ENCODE measurements around the gene NEURL3.
"Not testable (repeated sequence)": the region's sequence is repeated elsewhere in the genome, so short reads cannot be mapped to it uniquely, and the experiment has no call there.

Gene NEURL3

DNA sequence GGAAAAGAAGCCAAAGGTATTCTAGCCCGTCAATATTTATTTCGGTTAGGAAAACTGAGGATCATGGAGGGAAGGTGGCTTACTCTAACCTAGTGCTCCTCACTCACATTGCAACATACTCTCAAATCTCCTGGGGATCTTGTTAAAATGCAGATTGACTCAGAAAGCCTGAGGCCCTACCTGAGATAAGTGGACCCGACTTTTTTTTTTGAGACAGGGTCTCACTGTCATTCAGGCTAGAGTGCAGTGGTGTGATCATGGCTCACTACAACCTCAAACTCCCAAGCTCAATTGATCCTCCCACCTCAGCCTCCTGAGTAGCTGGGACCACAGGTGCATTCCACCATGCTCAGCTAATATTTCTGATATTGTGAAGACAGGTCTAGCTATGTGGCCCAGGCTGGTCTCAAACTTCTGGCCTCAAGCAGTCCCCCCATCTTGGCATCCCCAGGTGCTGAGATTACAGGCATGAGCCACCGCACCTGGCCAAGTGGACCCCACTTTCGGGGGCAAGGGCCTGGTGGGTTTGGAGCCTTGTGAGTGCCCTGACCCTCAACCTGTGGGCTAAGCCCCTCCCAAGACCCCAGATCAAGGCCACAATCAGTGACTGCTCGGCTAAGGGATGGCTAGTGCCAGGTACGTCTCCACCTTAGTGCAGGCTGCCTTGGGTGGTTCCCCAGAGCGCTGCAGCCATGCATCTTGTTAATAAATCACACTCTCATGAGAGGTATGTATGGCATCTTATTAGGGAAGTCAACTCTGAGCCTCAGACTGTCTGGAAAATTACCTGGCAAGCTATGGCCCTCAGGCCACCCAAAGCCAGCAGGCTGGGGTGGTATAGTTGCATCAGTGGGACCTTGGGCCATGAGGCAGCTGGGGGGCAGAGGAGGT, 1.1 kb upstream of the NEURL3 start:
- DNase-seq: no peak

DNA sequence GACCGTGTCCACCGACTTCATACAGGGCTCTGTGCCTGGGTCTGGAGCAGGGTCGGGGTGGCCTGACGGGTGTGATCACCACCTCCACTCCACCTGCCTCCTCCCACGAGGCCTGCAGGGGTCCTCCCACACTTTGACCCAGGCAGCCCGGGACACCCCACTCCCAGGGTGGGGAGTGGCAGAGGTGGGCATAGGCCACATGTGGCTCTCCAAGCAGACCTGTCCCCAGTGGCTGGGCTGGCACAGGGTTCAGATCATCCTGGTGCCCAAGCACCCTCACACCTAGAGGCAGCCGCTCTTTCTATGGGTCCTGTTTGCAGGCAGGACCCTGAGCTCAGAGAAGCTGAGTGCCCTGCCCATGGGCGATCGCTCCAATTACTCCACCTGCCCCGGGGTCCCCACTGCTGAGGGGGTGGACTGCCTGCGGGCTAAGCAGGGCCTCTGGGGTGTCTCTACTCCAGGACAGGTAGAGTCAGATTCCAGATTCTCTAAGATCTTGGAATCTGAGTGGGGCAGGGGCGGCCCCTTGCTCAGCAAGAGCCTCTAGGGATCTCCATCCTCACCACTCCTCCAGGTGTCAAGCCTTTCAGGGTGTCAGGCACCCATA, 1.4 kb downstream of the NEURL3 start:
- DNase-seq: no peak

DNA sequence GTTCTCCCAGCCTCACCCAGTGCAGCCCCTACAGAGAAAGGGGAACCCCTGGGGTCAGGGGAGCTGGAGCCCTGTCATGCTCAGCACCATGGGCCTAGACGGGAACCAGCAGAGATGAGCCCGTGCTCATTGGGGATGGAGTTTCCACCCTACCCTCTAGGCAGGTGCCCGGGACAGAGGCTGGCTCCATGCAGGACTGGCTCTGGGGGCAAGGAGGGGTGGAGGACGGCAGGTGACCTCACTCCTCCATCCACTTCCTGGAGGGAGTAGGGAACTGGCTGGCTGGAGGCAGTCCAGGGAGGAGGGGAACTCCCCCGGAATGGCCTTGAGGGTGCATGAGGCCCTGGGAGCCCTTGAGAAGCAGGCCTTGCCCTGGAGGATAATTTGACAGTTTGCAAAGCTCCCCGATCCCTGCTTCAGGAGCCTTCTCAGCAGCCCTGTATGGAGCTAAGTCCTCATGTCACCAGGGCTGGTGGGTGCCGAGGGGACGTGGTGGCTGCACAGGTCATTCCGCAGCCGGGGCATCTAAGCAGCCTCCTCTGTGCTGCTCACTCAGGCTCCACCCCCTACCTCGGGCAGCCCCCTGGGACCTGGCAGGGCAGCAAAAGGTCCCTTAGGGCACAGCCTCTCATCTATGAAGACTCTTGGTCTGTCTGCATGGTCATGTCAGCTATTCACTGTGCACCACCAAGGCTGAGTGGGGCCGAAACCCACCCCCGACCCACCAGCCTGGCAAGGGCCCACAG, 2.1 kb downstream of the NEURL3 start:
- no peak for DNase-seq

DNA sequence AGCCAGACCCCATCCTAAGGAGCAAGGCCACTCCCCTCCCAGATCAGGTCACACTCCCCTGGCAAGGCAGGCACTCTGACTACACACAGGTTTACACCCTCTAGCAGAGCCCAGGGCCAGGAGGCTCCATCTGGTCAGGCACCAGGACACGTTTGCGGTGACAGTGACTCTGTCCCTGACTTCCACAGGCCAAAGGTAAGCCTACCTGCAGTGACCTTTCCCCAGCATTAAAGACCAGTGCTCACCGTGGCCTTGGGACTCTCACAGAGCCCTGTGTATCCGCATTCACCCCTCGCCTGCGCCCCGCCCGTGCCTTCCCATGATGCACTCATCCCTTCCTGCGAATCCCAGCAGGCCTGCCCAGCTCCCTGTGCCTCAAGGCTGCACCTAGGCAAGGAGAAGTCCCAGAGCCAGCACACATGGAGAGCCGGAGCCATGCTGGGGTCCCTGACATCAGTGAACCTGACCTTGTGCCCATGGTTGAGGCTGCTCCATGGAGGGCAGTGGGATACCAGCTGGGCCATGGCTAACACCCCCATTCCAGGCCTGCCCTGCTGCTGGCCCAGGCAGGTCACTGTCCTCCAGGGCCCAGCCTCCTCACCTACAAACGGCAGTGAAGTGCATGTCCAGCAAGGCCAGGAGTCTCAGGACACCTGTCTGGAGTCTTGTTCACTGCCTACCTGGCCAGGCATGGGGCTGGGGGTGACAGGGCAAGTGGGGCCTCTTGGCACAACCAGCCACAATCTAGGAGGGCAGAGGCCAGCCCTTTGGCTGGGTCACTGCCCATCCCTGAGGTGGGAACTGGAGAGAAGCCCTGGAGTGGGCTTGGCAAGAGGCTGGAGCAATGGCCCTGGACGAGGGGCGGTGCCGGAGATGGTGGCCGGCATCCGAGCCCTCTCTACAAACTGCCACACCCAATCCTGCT, 3.0 kb downstream of the NEURL3 start:
- no peak for DNase-seq

DNA sequence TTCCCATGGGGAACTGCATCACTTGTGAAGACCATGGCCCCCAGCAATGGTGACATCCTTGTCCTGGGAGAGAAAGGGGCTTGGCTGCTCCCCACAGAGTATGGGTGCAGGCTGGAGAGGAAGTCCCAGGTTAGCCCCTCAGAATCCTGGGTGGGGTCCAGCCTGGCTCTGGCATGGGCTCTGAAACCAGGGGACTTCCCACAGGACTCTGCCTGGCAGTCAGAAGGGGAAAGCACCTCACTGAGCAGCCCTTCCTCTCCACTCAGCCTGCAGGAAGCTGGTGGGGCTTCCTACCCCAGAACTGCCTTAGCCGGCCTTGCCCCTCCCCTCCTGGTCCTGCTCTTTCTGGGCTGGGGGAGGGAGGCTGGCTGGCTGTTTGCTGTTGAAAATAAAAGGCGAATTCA, 3.7 kb downstream of the NEURL3 start:
- no peak for DNase-seq

DNA sequence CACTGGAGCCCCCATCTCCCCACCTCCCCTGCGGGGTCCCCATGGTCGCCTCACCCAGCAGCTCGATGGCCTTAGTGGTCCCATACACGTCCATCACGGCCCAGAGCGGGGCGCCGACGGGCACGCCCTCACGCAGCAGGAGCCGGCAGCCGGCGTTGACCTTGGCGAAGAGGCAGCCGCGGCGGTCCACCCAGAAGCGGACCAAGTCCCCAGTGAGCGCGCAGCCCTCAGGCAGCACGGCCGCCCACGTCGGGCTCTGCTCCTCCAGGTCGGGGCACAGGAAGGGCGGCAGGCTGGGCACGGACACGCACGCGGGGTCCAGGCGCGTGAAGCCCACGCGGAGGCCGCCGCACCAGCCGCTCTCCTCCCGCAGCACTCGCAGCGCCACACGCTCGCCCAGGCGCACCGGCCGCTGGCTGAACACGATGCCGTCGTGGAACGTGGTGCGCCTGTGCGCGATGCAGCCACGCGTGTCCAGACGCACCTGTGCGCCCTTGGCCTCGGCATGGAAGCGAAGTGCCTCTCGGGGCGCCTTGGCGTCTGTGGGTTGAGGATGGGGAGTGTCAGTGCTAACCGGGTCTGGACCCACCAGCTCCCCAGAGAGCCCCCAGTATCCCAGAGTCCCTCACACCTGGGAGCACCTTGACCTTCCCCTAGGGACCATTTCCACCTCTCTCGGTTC, 4.6 kb downstream of the NEURL3 start:
- DNase-seq: no peak

DNA sequence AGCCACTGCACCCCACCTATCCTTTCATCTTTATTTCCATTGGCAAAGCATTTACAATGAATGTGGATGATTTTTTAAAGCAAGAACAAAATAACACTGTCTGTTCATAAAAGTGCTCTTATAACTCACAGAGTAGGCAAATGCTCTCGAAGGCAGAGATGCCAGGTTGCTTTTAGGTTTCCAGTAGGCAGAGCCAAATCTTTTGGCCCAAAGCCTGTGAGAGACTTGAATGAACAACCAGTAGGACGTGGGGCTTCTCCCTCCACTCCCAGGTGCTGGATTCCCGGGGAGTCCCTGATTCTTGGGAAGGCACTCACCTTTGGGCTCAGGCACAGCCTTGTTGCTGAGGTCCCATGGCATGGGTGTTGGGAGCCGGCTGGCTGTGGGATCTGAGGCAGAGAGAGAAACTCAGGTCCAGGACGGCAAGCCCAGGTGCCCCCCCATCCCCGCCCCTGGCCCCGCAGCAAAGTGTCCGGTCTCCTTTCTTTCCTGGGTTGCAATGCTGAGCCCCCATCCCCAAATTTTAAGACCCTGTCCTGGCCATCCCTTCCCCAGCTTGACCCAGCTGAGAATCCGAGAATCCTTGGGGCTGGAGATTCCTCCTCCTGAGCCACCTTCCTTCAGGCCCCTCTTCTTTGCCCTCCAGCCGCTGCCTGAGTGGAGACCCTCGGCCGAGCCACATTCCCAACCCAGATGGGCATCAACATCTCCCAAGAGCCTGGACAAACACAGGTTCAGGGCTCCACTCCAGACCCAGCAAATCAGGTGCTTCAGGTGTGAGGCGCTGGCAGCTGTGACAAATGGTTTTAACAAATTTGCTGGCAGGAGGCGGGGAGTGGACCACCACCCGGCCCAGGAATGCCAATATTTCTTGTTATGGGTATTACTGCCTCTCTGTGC, 5.8 kb downstream of the NEURL3 start:
- no peak for DNase-seq

DNA sequence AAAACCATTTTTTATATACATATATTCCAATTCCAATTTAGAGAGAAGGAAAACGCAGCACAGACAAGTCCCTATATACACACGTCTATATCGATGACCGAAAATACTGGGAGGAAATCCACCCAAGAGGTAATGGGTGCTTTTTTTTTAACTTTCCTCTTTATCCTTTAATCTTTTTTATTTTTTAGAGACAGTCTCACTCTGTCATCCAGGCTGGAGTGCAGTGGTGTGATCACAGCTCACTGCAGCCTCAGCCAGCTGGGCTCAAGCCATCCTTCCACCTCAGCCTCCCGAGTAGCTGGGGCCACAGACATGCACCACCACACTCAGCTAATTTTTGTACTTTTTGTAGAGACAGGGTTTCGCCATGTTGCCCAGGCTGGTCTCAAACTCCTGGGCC, 6.5 kb downstream of the NEURL3 start:
- DNase-seq: not testable (repeated sequence)

DNA sequence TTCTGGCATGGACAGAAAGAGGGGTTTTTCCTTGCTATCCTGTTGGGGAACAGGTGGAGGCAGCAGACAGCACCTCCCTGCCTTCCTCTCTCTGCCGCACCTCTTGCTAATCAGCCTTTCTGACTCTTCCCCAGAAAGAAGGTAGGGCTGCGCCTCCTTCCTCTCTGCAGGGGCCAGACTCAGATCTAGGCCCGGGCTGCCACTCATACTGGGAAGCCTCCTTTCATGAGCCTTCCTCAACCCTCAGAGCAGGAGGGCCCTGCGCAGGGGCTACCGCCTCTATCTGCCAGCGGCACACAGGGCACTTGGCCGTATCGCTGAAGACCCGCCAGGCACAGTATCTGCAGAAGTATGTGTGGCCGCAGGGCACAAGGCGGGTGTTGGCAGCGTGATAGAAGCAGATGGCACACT, 7.1 kb downstream of the NEURL3 start:
- DNase-seq: no peak

DNA sequence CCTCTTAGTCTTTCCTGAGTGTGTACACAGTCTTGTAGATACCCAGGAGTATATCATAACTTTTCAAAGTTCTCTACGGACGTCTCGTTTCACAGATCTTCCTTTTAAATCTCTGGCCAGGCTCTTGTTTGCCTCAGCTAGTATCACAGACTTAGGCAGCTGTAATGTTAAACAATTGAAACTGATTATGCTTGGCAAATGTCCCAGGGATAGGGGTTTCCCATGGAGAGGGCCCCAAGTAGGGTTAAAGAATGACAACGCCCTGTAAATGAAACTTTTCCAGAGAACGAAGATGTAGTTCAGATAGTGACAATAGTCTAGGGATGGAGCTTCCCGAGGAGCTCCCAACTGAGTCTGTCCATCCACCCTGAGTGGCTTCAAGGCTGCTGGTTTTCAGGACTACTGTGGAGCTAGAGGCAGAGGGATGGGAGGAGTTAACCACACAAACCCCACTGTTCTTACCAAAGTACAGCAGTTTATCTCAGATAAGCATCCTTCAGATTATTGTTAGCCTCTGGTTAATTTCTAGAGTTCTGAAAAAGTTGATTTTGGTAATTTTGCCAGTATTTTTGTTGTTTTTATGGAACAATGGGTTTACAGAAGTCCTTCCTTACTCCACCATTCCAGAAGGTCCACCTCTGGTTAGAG, 9.1 kb downstream of the NEURL3 start:
- no peak for DNase-seq

DNA sequence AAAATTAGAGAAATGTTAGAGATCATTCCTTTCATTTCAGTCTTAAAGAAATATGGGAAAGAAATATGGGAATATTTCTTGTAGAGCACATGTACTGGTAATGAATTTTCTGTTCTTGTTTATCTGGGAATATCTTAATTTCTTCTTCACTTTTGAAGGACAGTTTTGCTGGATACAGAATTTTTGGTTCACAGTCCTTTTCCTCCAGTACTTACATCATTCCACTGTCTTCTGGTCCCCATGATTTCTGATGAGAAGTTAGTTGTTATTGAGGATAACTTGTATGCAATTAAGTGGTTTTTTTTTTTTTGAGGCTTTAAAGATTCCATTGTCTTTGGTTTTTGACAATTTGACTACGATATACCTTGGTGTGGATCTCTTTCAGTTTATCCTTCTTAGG, 11.0 kb downstream of the NEURL3 start:
- DNase-seq: no peak

DNA sequence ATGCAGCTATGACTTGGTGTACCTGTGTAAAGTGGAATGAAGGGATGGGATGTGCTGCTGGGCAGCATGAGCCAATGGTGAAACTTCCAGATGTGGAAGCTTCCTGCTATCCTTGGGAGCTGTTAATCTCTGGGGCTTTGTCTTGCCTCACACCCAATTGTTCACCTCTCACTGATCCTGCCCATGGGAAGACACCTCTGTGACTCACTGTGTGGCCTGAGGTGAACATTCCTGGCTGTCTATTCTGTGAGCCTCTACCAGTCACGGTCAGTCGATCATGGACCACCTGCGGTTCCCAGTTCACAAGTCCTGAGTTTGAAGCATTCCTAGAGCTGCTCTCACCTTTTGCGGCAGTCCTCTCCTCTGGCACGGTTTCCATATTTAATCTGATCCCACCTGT, 12.1 kb downstream of the NEURL3 start:
- DNase-seq: no peak

DNA sequence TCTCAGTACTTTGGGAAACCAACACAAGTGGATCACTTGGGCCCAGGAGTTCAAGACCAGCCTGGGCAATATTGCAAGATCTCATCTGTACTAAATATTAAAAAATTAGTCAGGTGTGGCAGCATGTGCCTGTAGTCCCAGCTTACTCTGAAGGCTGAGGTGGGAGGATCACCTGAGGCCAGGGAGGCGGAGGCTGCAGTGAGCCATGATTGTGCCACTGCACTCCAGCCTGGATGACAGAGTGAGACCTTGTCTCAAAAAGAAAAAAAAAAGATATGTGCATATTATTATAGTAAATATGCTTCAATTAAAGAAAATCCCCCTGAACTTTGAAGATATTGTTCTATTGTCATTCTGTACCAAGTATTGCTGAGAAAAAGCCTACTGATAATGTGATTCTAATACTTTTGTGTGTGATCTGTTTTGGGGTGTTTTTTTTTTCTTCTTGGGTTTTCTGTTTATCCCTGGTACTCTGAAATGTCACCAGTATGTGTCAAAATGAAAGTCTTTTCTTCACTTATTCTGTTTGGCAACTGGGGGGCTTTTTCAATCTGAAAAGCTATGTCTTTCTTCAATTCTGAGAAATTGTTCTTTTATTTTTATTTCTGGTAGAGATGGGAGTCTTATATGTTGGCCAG, 13.2 kb downstream of the NEURL3 start:
- DNase-seq: no peak

DNA sequence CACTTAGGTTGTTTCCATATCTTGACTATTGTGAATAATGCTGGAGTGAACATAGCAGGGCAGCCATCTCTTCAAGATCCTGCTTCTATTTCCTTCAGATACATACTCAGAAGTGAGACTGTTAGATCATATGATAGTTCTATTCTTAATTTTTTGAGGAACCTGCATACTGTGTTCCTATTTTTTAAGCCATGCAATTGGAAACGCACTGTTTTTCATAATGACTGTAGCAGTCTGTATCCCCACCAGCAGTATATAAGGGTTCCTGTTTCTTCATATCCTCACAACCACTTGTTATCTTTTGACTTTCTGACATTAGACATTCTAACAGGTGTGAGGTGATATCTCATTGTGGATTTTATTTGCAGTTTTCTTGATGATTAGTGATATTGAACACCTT, 15.5 kb downstream of the NEURL3 start:
- DNase-seq: no peak

DNA sequence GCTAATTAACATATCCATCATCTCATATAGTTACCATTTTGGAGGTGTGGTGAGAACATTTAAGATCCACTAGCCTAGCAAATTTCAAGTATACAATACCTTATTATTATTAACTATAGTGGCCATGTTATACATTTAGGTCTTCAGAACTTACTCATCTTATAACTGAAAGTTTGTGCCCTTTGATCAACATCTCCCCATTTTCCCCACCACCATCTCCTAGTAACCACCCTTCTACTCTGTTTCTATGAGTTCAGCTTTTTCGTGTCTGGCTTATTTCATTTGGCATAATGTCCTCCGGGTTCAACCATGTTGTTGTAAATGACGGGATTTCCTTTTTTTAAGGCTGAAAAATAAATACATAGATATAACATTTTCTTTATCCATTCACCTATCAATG, 15.9 kb downstream of the NEURL3 start:
- DNase-seq: no peak

DNA sequence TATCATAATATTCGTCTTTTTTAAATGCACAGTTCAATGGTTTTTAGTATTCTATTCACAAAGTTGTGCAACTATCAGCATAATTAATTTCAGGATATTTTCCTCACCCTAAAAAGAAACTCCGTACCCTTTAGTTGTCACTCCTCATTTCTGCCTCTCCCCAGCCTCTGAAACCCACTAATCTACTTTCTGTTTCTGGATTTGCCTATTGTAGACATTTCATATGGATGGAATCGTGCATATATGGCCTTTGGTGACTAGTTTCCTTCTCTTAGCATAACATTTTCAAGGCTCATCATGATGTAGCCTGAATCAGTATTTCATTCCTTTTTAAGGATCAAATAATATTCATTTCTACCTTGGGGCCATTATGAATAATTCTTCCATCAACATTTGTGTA, 18.5 kb downstream of the NEURL3 start:
- no peak for DNase-seq

DNA sequence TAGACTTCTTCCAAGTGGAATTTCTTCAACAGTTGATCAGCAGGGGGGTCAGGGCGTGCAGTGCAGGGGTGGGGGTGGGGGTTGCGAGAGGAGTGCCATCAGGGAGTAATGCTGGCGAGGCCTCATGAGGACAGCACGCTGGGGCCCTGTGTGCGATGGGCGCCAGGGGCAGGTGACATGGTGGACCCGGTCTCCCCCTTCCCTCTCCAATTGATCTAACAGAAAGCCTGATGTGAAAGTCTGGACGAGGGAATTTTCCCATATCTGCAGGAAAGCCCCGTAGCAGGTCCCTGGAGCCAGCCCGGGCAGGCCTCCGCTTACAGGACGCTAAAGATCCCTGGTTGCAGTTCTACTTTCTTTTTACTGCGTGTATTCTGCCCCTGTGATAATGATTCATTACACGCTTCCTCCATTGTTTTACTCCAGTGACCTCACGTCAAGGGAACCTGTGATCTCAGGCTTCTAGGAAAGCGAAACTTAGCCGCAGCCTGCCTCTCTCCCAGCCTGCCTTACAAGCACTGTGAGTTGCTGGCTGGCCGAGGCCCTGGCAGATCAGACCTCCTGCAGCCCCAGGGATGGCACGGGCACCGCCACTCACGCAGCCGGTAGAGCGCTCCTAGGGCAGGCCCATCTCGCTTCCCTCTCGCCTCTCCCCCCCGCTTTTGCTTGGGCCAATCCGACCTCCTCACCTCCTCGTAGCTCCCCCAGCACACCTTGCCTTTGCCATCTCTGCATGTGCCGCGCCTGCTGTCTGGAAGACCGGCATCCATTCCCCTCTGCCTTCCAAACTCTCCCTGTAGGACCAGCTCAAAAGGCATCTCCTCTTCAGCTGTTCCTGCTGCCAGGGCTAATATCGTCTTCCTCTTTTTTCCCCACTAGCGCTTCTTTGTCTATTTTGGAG, 19.2 kb downstream of the NEURL3 start:
- peak; percentile 70 to 93 for DNase-seq

DNA sequence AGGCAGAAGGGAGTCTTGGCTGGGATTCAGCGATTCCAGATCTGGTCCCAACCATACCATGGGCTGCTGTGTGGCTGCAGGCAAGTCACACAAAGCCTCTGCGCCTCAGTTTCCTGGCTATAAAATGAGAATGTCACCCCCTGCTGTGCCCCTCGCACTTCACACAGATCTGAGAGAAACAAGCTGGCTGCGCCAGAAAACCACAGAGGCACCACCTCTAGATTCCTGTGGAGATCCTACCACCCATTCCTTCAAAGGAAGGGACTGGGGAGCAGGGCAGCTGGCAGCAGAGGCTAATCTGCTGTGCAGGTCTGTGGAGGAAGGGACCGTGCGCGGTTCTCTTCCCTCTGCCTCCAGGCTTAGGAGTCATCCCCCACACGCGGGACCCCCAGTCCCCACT, 19.8 kb downstream of the NEURL3 start:
- DNase-seq: no peak

DNA sequence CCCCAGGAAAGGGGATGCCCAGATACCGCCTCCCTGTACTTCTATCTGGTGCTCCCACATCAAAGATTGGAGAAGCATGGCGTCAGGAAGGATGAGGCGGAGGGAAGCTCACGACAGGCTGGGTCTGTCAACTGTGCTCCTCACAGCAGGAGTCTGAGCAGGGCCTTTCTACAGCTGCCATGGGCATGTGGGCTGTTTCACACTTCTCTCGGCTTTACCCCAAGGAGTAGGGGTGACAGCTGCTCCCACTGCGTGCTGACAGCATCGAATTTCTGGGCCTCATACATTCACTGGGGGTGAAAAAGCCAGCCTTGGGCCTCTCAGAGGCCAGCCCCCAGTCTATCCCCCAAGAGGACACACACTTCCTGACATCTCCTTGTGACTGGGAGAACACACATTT, 21.1 kb downstream of the NEURL3 start:
- DNase-seq: no peak
